Measurements from ENCODE around the gene LPP. TPM values are rescaled to one million over a fixed set of nuclear protein-coding genes. Genes with fewer than 3 reads are reported as not detected.

Gene LPP
- total RNA-seq, 4 donors from 2014 or later, result 109 to 170 (median 132) TPM

GRCh38 chr3:188108703-188109412 lies 45.1 kb upstream of the LPP start:
- TF ChIP-seq POLR2A (IDR thresholded peaks at IDR 0.05) (no peak), CTCF (IDR thresholded peaks at IDR 0.05) (no peak)

GRCh38 chr3:188111002-188111584 lies 42.9 kb upstream of the LPP start:
- Histone ChIP-seq H3K9me3 (no peaks in the 10 kb centered on the region), H3K4me1 (no peaks in the 10 kb centered on the region), H3K27ac (no peak overlapping the region), H3K4me3 (no peak overlapping the region), H3K36me3 (no peaks in the 10 kb centered on the region), H3K27me3 (no peaks in the 10 kb centered on the region)
- no peak for DNase-seq
- TF ChIP-seq POLR2A (IDR thresholded peaks at IDR 0.05) (no peak), CTCF (IDR thresholded peaks at IDR 0.05) (no peak)

More at GRCh38 chr3:188108703-188109412, 45.1 kb upstream of the LPP start:
- Histone ChIP-seq H3K9me3 (no peaks in the 10 kb centered on the region), H3K27me3 (no peaks in the 10 kb centered on the region), H3K4me1 (no peaks in the 10 kb centered on the region), H3K36me3 (no peaks in the 10 kb centered on the region), H3K27ac (no peak overlapping the region), H3K4me3 (no peak overlapping the region)
- no peak for DNase-seq

- TF ChIP-seq CTCF (IDR thresholded peaks at IDR 0.05), result no peak
- TF ChIP-seq POLR2A (IDR thresholded peaks at IDR 0.05), result no peak
- H3K36me3 ChIP-seq, result no peaks in the 10 kb centered on the region
- DNase-seq, result no peak
- H3K4me1 ChIP-seq, result no peaks in the 10 kb centered on the region
- H3K9me3 ChIP-seq, result no peaks in the 10 kb centered on the region
- no peak overlapping the region for H3K4me3 ChIP-seq
- no peak overlapping the region for H3K27ac ChIP-seq
- H3K27me3 ChIP-seq, result no peaks in the 10 kb centered on the region
Measured at GRCh38 chr3:188113756-188114155, 40.2 kb upstream of the LPP start.

GRCh38 chr3:188119846-188120245 lies 34.1 kb upstream of the LPP start:
- Histone ChIP-seq H3K27ac (no peak overlapping the region), H3K9me3 (no peaks in the 10 kb centered on the region), H3K27me3 (no peaks in the 10 kb centered on the region), H3K36me3 (no peaks in the 10 kb centered on the region), H3K4me3 (no peak overlapping the region), H3K4me1 (peaks cover 0 to 4% (median 0%) of the 10 kb centered on the region in 4 donors)
- TF ChIP-seq POLR2A (IDR thresholded peaks at IDR 0.05), result no peak
- no peak for TF ChIP-seq CTCF (IDR thresholded peaks at IDR 0.05)
- DNase-seq, result no peak

- TF ChIP-seq POLR2A (IDR thresholded peaks at IDR 0.05), result no peak
- TF ChIP-seq CTCF (IDR thresholded peaks at IDR 0.05), result no peak
- Histone ChIP-seq H3K4me3 (no peak overlapping the region), H3K27ac (no peak overlapping the region), H3K4me1 (peaks cover 0 to 4% (median 0%) of the 10 kb centered on the region in 4 donors), H3K27me3 (no peaks in the 10 kb centered on the region), H3K36me3 (no peaks in the 10 kb centered on the region), H3K9me3 (no peaks in the 10 kb centered on the region)
- DNase-seq, result no peak
Measured at GRCh38 chr3:188122571-188123169, 31.3 kb upstream of the LPP start.

Measured in Peyer's patch (tissue), 4 donors.